GM23248 (cell line): ENCODE data around the gene SPEN.

Experiments
- EZH2 ChIP-seq: fragments of 200-600 bp; sonication (generic); IDR thresholded peaks from 2 replicates; pipeline ENCODE4 v1.6.1; 2018; ENCODE audit warnings: antibody characterized with exemption, mild to moderate bottlenecking; ENCODE audit not compliant: insufficient read depth, poor library complexity, severe bottlenecking
- EZH2phosphoT487 ChIP-seq: fragments of 200-600 bp; sonication (generic); IDR thresholded peaks from 2 replicates; pipeline ENCODE4 v1.6.1; 2018; ENCODE audit warnings: antibody characterized with exemption, moderate library complexity, mild to moderate bottlenecking, low read depth; ENCODE audit not compliant: insufficient read depth

- no peak for TF ChIP-seq EZH2
- no peak for TF ChIP-seq EZH2phosphoT487
These were observed 20.5 kb upstream of the SPEN start for GRCh38 chr1:15826810-15827507.
